IMR-90 (cell line): Measurements from ENCODE around the gene RAB26. TPM values are rescaled to one million over a fixed set of nuclear protein-coding genes. Genes with fewer than 3 reads are reported as not detected.

Experiments used
- ATAC-seq: fragments of 200-7000 bp; cut with Tn5 transposase; 2 replicates; pipeline ENCODE4 v1.9.1; 2020; ENCODE audit warnings: low read depth, mild to moderate bottlenecking, moderate library complexity
- BruUV-seq: library from RNA; stranded (reverse); fragments of 400-500 nt; replicated peaks from 2 replicates; lab custom pipeline; 2021; lab: Mats Ljungman, UMichigan
- CTCF ChIA-PET: fragments of 300-600 bp; formaldehyde crosslinking; extraction: SDS; loops from one replicate; lab custom pipeline; 2021; ENCODE audit warnings: antibody characterized with exemption; lab: Yijun Ruan, JAX
- POLR2A ChIA-PET: fragments of 300-600 bp; sonication (Branson Sonifier 250); formaldehyde crosslinking; loops from one replicate; lab custom pipeline; 2022; ENCODE audit warnings: antibody characterized with exemption; ENCODE audit not compliant: unreplicated experiment; lab: Charles Lee
- DNase-seq: peaks from one replicate; pipeline ENCODE4 v3.0.0; 2013
- H2AFZ ChIP-seq: replicated peaks from 2 replicates; pipeline ENCODE3; 2013; ENCODE audit warnings: low read length, mild to moderate bottlenecking; ENCODE audit not compliant: poor library complexity
- H2AK5ac ChIP-seq: 2 replicates; pipeline ENCODE4 v1.6.1; 2013; ENCODE audit warnings: low read depth, low read length, inconsistent platforms
- H2AK9ac ChIP-seq: replicated peaks from 2 replicates; pipeline ENCODE3; 2013; ENCODE audit warnings: mild to moderate bottlenecking, low read depth, low read length, moderate library complexity; ENCODE audit not compliant: poor library complexity
- H2BK120ac ChIP-seq: 2 replicates; pipeline ENCODE4 v1.6.1; 2013; ENCODE audit warnings: low read depth, low read length, inconsistent platforms
- H2BK15ac ChIP-seq: 3 replicates; pipeline ENCODE4 v1.6.1; 2013; ENCODE audit warnings: low read depth, low read length, inconsistent platforms
- H2BK20ac ChIP-seq: 2 replicates; pipeline ENCODE4 v1.6.1; 2013; ENCODE audit warnings: low read depth, mild to moderate bottlenecking, inconsistent platforms, low read length, moderate library complexity
- H2BK5ac ChIP-seq: 2 replicates; pipeline ENCODE4 v1.6.1; 2013; ENCODE audit warnings: mild to moderate bottlenecking, low read depth, low read length, inconsistent platforms; ENCODE audit not compliant: poor library complexity, severe bottlenecking
- H3K14ac ChIP-seq: replicated peaks from 2 replicates; pipeline ENCODE4 v1.6.1; 2013; ENCODE audit warnings: low read depth, low read length, inconsistent platforms
- H3K18ac ChIP-seq: 2 replicates; pipeline ENCODE4 v1.6.1; 2013; ENCODE audit warnings: low read depth, low read length, control low read depth
- H3K23ac ChIP-seq: 2 replicates; pipeline ENCODE4 v1.6.1; 2013; ENCODE audit warnings: low read depth, low read length, inconsistent platforms
- H3K27ac ChIP-seq: 2 replicates; pipeline ENCODE4 v1.5.1; 2013; ENCODE audit warnings: mild to moderate bottlenecking, control low read depth, low read length; ENCODE audit not compliant: insufficient read depth
- H3K27me3 ChIP-seq: 2 replicates; pipeline ENCODE4 v1.6.1; 2013; ENCODE audit warnings: low read length; ENCODE audit not compliant: control insufficient read depth, insufficient read depth
- H3K36me3 ChIP-seq: 2 replicates; pipeline ENCODE4 v1.6.1; 2013; ENCODE audit warnings: low read length, mixed read lengths; ENCODE audit not compliant: control insufficient read depth, insufficient read depth
- H3K4ac ChIP-seq: 2 replicates; pipeline ENCODE4 v1.6.1; 2013; ENCODE audit warnings: low read depth, low read length, inconsistent platforms
- H3K4me1 ChIP-seq: 2 replicates; pipeline ENCODE4 v1.6.1; 2013; ENCODE audit warnings: low read length, mixed read lengths; ENCODE audit not compliant: control insufficient read depth, insufficient read depth
- H3K4me2 ChIP-seq: 2 replicates; pipeline ENCODE4 v1.6.1; 2013; ENCODE audit warnings: low read depth, mild to moderate bottlenecking, control low read depth, low read length, moderate library complexity
- H3K4me3 ChIP-seq: 2 replicates; pipeline ENCODE4 v1.5.1; 2013; ENCODE audit warnings: low read depth, mild to moderate bottlenecking, control low read depth, low read length, moderate library complexity; ENCODE audit not compliant: insufficient read depth
- H3K56ac ChIP-seq: 2 replicates; pipeline ENCODE4 v1.6.1; 2013; ENCODE audit warnings: low read length, inconsistent platforms; ENCODE audit not compliant: insufficient read depth; ENCODE audit errors: extremely low read depth
- H3K79me1 ChIP-seq, 2 experiments: 2 replicates each; pipeline ENCODE4 v1.6.1; 2013; ENCODE audit warnings: low read length in 2 of 2, inconsistent platforms in 1 of 2, low read depth in 1 of 2
- H3K9ac ChIP-seq: 2 replicates; pipeline ENCODE4 v1.6.1; 2013; ENCODE audit warnings: low read depth, low read length, control low read depth
- H3K9me1 ChIP-seq: 2 replicates; pipeline ENCODE4 v1.6.1; 2013; ENCODE audit warnings: low read length, inconsistent platforms; ENCODE audit not compliant: insufficient read depth
- H3K9me3 ChIP-seq: 2 replicates; pipeline ENCODE4 v1.6.1; 2013; ENCODE audit warnings: low read length; ENCODE audit not compliant: control insufficient read depth, insufficient read depth
- H4K20me1 ChIP-seq: 2 replicates; pipeline ENCODE4 v1.6.1; 2013; ENCODE audit warnings: low read length, inconsistent platforms; ENCODE audit not compliant: insufficient read depth
- H4K5ac ChIP-seq: 2 replicates; pipeline ENCODE4 v1.6.1; 2013; ENCODE audit warnings: mild to moderate bottlenecking, low read depth, low read length, control low read depth
- H4K8ac ChIP-seq, 2 experiments: 2 replicates each; pipeline ENCODE4 v1.6.1; 2013; ENCODE audit warnings: low read depth in 2 of 2, low read length in 2 of 2, control low read depth in 1 of 2, inconsistent platforms in 1 of 2
- H4K91ac ChIP-seq: 2 replicates; pipeline ENCODE4 v1.6.1; 2013; ENCODE audit warnings: low read depth, low read length, inconsistent platforms; ENCODE audit not compliant: insufficient read depth
- BHLHE40 ChIP-seq: fragments of 150-350 bp; IDR thresholded peaks from 2 replicates; pipeline ENCODE4 v1.6.1; 2016; ENCODE audit warnings: mild to moderate bottlenecking, low read depth, low read length
- CHD1 ChIP-seq: IDR thresholded peaks from 2 replicates; pipeline ENCODE4 v1.6.1; 2012; ENCODE audit warnings: low read depth, low read length, improper control_type of control experiment
- CTCF ChIP-seq: conservative IDR thresholded peaks from 2 replicates; pipeline ENCODE4 v1.5.1; 2012; ENCODE audit warnings: mild to moderate bottlenecking, low read depth, low read length, improper control_type of control experiment
- MAFK ChIP-seq: IDR thresholded peaks from 2 replicates; pipeline ENCODE4 v1.6.1; 2012; ENCODE audit warnings: low read depth, low read length, improper control_type of control experiment
- MAZ ChIP-seq: IDR thresholded peaks from 2 replicates; pipeline ENCODE4 v1.6.1; 2012; ENCODE audit warnings: low read depth, mild to moderate bottlenecking, low read length, improper control_type of control experiment, moderate library complexity, borderline replicate concordance
- NFE2L2 ChIP-seq: fragments of 150-350 bp; IDR thresholded peaks from 2 replicates; pipeline ENCODE4 v1.6.1; 2016; ENCODE audit warnings: low read depth, mild to moderate bottlenecking, low read length
- POLR2A ChIP-seq: IDR thresholded peaks from 2 replicates; pipeline ENCODE4 v1.6.1; 2012; ENCODE audit warnings: mild to moderate bottlenecking, low read depth, low read length
- SMC3 ChIP-seq: fragments of 150-350 bp; IDR thresholded peaks from 2 replicates; pipeline ENCODE4 v1.6.1; 2016; ENCODE audit warnings: low read depth, mild to moderate bottlenecking, antibody characterized with exemption, low read length, moderate library complexity
- WGBS, 2 experiments: methylation state at CpG; one replicate each; pipeline versions ENCODE4 v1.1.5 to v1.1.7; 2013; ENCODE audit warnings: missing lambda C conversion rate in 2 of 2; ENCODE audit not compliant: insufficient read length in 1 of 2; ENCODE audit errors: extremely low coverage in 2 of 2; 5-methylcytosine and 5-hydroxymethylcytosine counted together
- dilution Hi-C: fragments of 300-500 bp; cut with HindIII; formaldehyde crosslinking; loops from one replicate; pipeline ENCODE4 v1.14.3; 2018; ENCODE audit warnings: low sequenced_read_pairs; ENCODE audit not compliant: unreplicated experiment
- in situ Hi-C: fragments of 300-500 bp; cut with MboI; formaldehyde crosslinking; loops from 3 replicates; pipeline ENCODE4 v1.14.3; 2019; ENCODE audit warnings: low sequenced_read_pairs, inconsistent platforms, mixed read lengths
- intact Hi-C: fragments of 100-400 bp; cut with micrococcal nuclease; formaldehyde crosslinking; loops from 2 replicates; pipeline ENCODE4 v1.10.0; 2022
- polyA plus RNA-seq, 3 experiments: library from polyadenylated mRNA; depleted of rRNA; stranded (reverse); fragments of >200 nt; gene quantifications; 2 replicates each; pipeline ENCODE4 v1.2.3, GENCODE V29; 2012; ENCODE audit warnings: low replicate concordance in 1 of 3
- total RNA-seq: library from RNA; depleted of rRNA; stranded (reverse); fragments of >200 nt; gene quantifications from 2 replicates; pipeline ENCODE4 v1.2.3, GENCODE V29; 2012
- TF ChIP-seq, protein P1 (sequence below): fragments of 150-350 bp; IDR thresholded peaks from 2 replicates; pipeline ENCODE4 v1.6.1; 2016; ENCODE audit warnings: low read depth, mild to moderate bottlenecking, low read length, moderate library complexity, borderline replicate concordance

Gene RAB26
- total and polyA plus RNA-seq, 2 of the 4 experiments (the other 2 are of a cell fraction): 1.1 to 4.5 TPM

GRCh38 chr16:2145843-2146242, 2.6 kb upstream of the RAB26 start:
- ATAC-seq (no peak), DNase-seq (no peak)
- H2AFZ ChIP-seq: no peak overlapping the region
- dilution Hi-C loops: no loop called here
- no peak overlapping the region for H3K18ac ChIP-seq
- no peaks in the 10 kb centered on the region; the same call in none of the 2 replicates for H3K9me1 ChIP-seq
- no peak overlapping the region for H3K56ac ChIP-seq
- ChIA-PET CTCF (interaction anchor here (0.6 kb wide), 1 partner anchor 63 kb away, joined by 3 read pairs; no protein-coding TSS in a partner anchor), POLR2A (no interaction called here)
- H2AK9ac ChIP-seq: no peak overlapping the region
- H3K9me3 ChIP-seq: no peaks in the 10 kb centered on the region
- H2BK15ac ChIP-seq: no peak overlapping the region
- no peak overlapping the region for H3K14ac ChIP-seq
- no peak overlapping the region for H2AK5ac ChIP-seq
- H3K23ac ChIP-seq: no peak overlapping the region
- H2BK120ac ChIP-seq: no peak overlapping the region
- H3K9ac ChIP-seq: no peak overlapping the region
- H3K4me2 ChIP-seq: no peak overlapping the region
- H2BK5ac ChIP-seq: no peak overlapping the region
- no peaks in the 10 kb centered on the region for H3K27me3 ChIP-seq
- no peak overlapping the region for H3K27ac ChIP-seq
- H4K5ac ChIP-seq: no peak overlapping the region
- H3K36me3 ChIP-seq: no peaks in the 10 kb centered on the region
- TF ChIP-seq, protein P1, sequence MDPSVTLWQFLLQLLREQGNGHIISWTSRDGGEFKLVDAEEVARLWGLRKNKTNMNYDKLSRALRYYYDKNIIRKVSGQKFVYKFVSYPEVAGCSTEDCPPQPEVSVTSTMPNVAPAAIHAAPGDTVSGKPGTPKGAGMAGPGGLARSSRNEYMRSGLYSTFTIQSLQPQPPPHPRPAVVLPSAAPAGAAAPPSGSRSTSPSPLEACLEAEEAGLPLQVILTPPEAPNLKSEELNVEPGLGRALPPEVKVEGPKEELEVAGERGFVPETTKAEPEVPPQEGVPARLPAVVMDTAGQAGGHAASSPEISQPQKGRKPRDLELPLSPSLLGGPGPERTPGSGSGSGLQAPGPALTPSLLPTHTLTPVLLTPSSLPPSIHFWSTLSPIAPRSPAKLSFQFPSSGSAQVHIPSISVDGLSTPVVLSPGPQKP: no peak
- TF ChIP-seq BHLHE40: no peak
- no peak for TF ChIP-seq NFE2L2
- TF ChIP-seq MAZ: no peak
- TF ChIP-seq SMC3: no peak
- no peak for TF ChIP-seq CHD1
- TF ChIP-seq CTCF: no peak
- no peak for TF ChIP-seq POLR2A
- no peak for TF ChIP-seq MAFK
- in situ Hi-C loops: no loop called here
- no TSS peak for BruUV-seq
- peaks cover 21% of the 10 kb centered on the region for H3K4me1 ChIP-seq
- H3K79me1 ChIP-seq: peaks cover 0 to 22% of the 10 kb centered on the region in 2 experiments; a peak in 2 of 4 replicates
- WGBS, 2 experiments: 69% methylated on average over 3 of the region's 5 CpGs; no CpG with 5 or more reads in 1 of the 2 experiments
- no peak overlapping the region for H2BK20ac ChIP-seq
- no peak overlapping the region for H3K4ac ChIP-seq
- intact Hi-C loops: no loop called here
- no peak overlapping the region for H4K8ac ChIP-seq
- H4K91ac ChIP-seq: no peak overlapping the region
- no peak overlapping the region for H3K4me3 ChIP-seq
- peaks cover 32% of the 10 kb centered on the region for H4K20me1 ChIP-seq
